ENCODE data around the gene TSC22D3. TPM values are rescaled to one million over a fixed set of nuclear protein-coding genes. Genes with fewer than 3 reads are reported as not detected.

Gene TSC22D3
- total RNA-seq, 2 donors from 2014 or later: 9.9 to 10.5 TPM

- H3K4me1 Mint-ChIP-seq: peaks cover 10% of the 10 kb centered on the region
- Histone ChIP-seq H3K27ac (ENCODE audit: low read depth, low read length) (no peak overlapping the region), H3K9ac (ENCODE audit: extremely low read depth, low read length, poor library complexity, severe bottlenecking) (no peak overlapping the region), H3K4me1 (ENCODE audit: control insufficient read depth, insufficient read depth, low read length) (no peaks in the 10 kb centered on the region), H3K27me3 (ENCODE audit: control insufficient read depth, insufficient read depth, low read length, poor library complexity, severe bottlenecking) (no peaks in the 10 kb centered on the region), H3K4me3 (ENCODE audit: low read length) (no peak overlapping the region), H3K36me3 (ENCODE audit: control insufficient read depth, insufficient read depth, low read length) (no peaks in the 10 kb centered on the region), H3K9me3 (ENCODE audit: control insufficient read depth, low read length) (no peaks in the 10 kb centered on the region)
- TF ChIP-seq, protein P1, sequence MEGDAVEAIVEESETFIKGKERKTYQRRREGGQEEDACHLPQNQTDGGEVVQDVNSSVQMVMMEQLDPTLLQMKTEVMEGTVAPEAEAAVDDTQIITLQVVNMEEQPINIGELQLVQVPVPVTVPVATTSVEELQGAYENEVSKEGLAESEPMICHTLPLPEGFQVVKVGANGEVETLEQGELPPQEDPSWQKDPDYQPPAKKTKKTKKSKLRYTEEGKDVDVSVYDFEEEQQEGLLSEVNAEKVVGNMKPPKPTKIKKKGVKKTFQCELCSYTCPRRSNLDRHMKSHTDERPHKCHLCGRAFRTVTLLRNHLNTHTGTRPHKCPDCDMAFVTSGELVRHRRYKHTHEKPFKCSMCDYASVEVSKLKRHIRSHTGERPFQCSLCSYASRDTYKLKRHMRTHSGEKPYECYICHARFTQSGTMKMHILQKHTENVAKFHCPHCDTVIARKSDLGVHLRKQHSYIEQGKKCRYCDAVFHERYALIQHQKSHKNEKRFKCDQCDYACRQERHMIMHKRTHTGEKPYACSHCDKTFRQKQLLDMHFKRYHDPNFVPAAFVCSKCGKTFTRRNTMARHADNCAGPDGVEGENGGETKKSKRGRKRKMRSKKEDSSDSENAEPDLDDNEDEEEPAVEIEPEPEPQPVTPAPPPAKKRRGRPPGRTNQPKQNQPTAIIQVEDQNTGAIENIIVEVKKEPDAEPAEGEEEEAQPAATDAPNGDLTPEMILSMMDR (conservative IDR thresholded peaks at IDR 0.05): no peak
- H3K9me3 Mint-ChIP-seq: peaks cover 2% of the 10 kb centered on the region
- H3K36me3 Mint-ChIP-seq (ENCODE audit: low read depth): no peaks in the 10 kb centered on the region
- peaks cover 13% of the 10 kb centered on the region for H3K27me3 Mint-ChIP-seq (ENCODE audit: insufficient read depth)
- no peak overlapping the region for H3K4me3 Mint-ChIP-seq
- WGBS, 2 experiments (ENCODE audit: insufficient coverage in 1 of 2, insufficient read length in 1 of 2): 89% methylated on average over 2 of the region's 2 CpGs; no CpG with 5 or more reads in 1 of the 2 experiments
- peak; percentile 36 for DNase-seq
- H3K27ac Mint-ChIP-seq: no peak overlapping the region
Measured at GRCh38 chrX:107708762-107709161, 66.8 kb downstream of the TSC22D3 start.

DNA sequence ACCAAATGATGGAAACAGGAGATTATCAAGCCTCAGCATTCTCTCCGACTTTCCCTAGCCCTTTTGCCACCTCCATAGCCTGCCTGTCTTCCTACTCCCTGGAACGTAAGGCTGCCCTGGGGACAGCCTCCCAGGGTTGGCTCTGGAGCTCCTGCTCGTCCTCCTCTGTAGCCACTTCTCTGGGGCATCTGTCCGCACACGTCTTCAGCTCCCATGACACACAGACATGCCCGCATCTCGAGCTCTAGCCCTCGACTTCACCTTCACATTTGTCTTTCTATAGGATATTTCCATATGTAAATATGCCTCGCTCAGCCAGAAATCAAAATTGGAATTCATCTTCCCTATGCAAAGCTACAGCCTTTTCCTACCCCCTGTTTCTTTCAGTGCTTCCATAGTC, 67.7 kb downstream of the TSC22D3 start:
- no peaks in the 10 kb centered on the region for H3K36me3 Mint-ChIP-seq (ENCODE audit: low read depth)
- TF ChIP-seq, protein P1 (conservative IDR thresholded peaks at IDR 0.05): no peak
- no peaks in the 10 kb centered on the region for H3K9me3 ChIP-seq (ENCODE audit: control insufficient read depth, low read length)
- peaks cover 10% of the 10 kb centered on the region for H3K4me1 Mint-ChIP-seq
- no peaks in the 10 kb centered on the region for H3K4me1 ChIP-seq (ENCODE audit: control insufficient read depth, insufficient read depth, low read length)
- no peak overlapping the region for H3K9ac ChIP-seq (ENCODE audit: extremely low read depth, low read length, poor library complexity, severe bottlenecking)
- no peaks in the 10 kb centered on the region for H3K27me3 ChIP-seq (ENCODE audit: control insufficient read depth, insufficient read depth, low read length, poor library complexity, severe bottlenecking)
- no peak overlapping the region for H3K4me3 ChIP-seq (ENCODE audit: low read length)
- H3K27me3 Mint-ChIP-seq (ENCODE audit: insufficient read depth): peaks cover 12% of the 10 kb centered on the region
- peaks cover 2% of the 10 kb centered on the region for H3K9me3 Mint-ChIP-seq
- no peak overlapping the region for H3K27ac ChIP-seq (ENCODE audit: low read depth, low read length)
- H3K27ac Mint-ChIP-seq: no peak overlapping the region
- no peaks in the 10 kb centered on the region for H3K36me3 ChIP-seq (ENCODE audit: control insufficient read depth, insufficient read depth, low read length)
- DNase-seq: peak; percentile 13
- 93 to 100% methylated on average over 1 to 9 of the region's 9 CpGs for WGBS, 2 experiments (ENCODE audit: insufficient coverage in 1 of 2, insufficient read length in 1 of 2)
- no peak overlapping the region for H3K4me3 Mint-ChIP-seq

DNA sequence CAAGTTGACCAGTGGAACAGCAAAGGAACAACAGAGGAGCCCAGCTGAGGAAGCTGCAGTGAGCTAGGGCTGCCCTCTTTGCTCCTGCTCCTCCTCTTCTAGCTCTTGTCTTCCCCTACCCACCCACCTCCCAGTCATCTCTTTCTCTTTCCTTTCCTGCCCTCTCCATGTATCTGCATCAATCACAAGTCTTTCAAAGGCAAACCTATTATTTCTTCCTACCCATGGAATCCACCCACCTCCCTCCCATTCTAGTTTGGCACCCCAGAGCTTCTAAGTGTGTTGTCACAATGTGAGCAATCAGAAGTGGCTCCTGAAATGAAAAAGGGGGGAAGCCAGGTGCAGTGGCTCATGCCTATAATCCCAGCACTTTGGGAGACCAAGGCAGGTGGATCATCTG, 69.3 kb downstream of the TSC22D3 start:
- Histone ChIP-seq H3K9me3 (ENCODE audit: control insufficient read depth, low read length) (no peaks in the 10 kb centered on the region), H3K4me1 (ENCODE audit: control insufficient read depth, insufficient read depth, low read length) (no peaks in the 10 kb centered on the region), H3K27ac (ENCODE audit: low read depth, low read length) (no peak overlapping the region), H3K4me3 (ENCODE audit: low read length) (no peak overlapping the region), H3K27me3 (ENCODE audit: control insufficient read depth, insufficient read depth, low read length, poor library complexity, severe bottlenecking) (no peaks in the 10 kb centered on the region), H3K36me3 (ENCODE audit: control insufficient read depth, insufficient read depth, low read length) (no peaks in the 10 kb centered on the region), H3K9ac (ENCODE audit: extremely low read depth, low read length, poor library complexity, severe bottlenecking) (no peak overlapping the region)
- peak; percentile 22 for DNase-seq
- Mint-ChIP-seq H3K9me3 (peaks cover 2% of the 10 kb centered on the region), H3K4me1 (peaks cover 8% of the 10 kb centered on the region), H3K27ac (no peak overlapping the region), H3K36me3 (ENCODE audit: low read depth) (no peaks in the 10 kb centered on the region), H3K4me3 (no peak overlapping the region), H3K27me3 (ENCODE audit: insufficient read depth) (peaks cover 8% of the 10 kb centered on the region)
- TF ChIP-seq, protein P1 (conservative IDR thresholded peaks at IDR 0.05): no peak

Data from endodermal cell (in vitro differentiated cells).